Liver (tissue), 3 donors: ENCODE measurements around the gene EFCAB7.

Experiments used
- ATF3 ChIP-seq: IDR thresholded peaks from 2 replicates; pipeline ENCODE4 v1.6.1; 2016; ENCODE audit warnings: antibody characterized with exemption
- CTCF ChIP-seq: fragments of 150-350 bp; IDR thresholded peaks from 2 replicates; pipeline ENCODE4 v1.5.1; 2017; ENCODE audit warnings: improper control_type of control experiment, low read depth, low read length; ENCODE audit not compliant: missing input control
- HNF4G ChIP-seq: IDR thresholded peaks from 2 replicates; pipeline ENCODE4 v1.6.1; 2016; ENCODE audit warnings: antibody characterized with exemption
- MAX ChIP-seq: IDR thresholded peaks from 2 replicates; pipeline ENCODE4 v1.6.1; 2016; ENCODE audit warnings: antibody characterized with exemption
- NR2F2 ChIP-seq: IDR thresholded peaks from 2 replicates; pipeline ENCODE4 v1.6.1; 2016; ENCODE audit warnings: antibody characterized with exemption
- RAD21 ChIP-seq, 2 donors: IDR thresholded peaks; 2 replicates each; pipeline ENCODE4 v1.6.1; 2016; ENCODE audit warnings: antibody characterized with exemption in 2 of 2, mild to moderate bottlenecking in 2 of 2
- REST ChIP-seq: IDR thresholded peaks from 2 replicates; pipeline ENCODE4 v1.6.1; 2016; ENCODE audit warnings: antibody characterized with exemption, mild to moderate bottlenecking
- TAF1 ChIP-seq: conservative IDR thresholded peaks from 2 replicates; pipeline ENCODE4 v1.6.1; 2016; ENCODE audit warnings: antibody characterized with exemption, mild to moderate bottlenecking
- YY1 ChIP-seq: IDR thresholded peaks from 2 replicates; pipeline ENCODE4 v1.6.1; 2016; ENCODE audit warnings: antibody characterized with exemption, mild to moderate bottlenecking
- donor health status: healthy.
- donor health status: healthy.

- no peak for TF ChIP-seq NR2F2
- no peak for TF ChIP-seq CTCF
- no peak for TF ChIP-seq ATF3
- peak in 1 of 2 donors; percentile 52 for TF ChIP-seq RAD21 (IDR thresholded peaks at IDR 0.05)
- no peak for TF ChIP-seq TAF1
- TF ChIP-seq REST, result no peak
- TF ChIP-seq MAX, result no peak
- TF ChIP-seq YY1, result no peak
- TF ChIP-seq HNF4G, result no peak
Measured at GRCh38 chr1:63612564-63612963, 89.2 kb downstream of the EFCAB7 start.
